ENCODE results near the gene STRA6. TPM values are rescaled to one million over a fixed set of nuclear protein-coding genes. Genes with fewer than 3 reads are reported as not detected.
A peak's percentile ranks its signal among the peaks of the same experiment; 100 is the strongest.

Gene STRA6
- total and polyA plus RNA-seq, 8 donors: 0.38 to 10.7 (median 6.5) TPM

DNA sequence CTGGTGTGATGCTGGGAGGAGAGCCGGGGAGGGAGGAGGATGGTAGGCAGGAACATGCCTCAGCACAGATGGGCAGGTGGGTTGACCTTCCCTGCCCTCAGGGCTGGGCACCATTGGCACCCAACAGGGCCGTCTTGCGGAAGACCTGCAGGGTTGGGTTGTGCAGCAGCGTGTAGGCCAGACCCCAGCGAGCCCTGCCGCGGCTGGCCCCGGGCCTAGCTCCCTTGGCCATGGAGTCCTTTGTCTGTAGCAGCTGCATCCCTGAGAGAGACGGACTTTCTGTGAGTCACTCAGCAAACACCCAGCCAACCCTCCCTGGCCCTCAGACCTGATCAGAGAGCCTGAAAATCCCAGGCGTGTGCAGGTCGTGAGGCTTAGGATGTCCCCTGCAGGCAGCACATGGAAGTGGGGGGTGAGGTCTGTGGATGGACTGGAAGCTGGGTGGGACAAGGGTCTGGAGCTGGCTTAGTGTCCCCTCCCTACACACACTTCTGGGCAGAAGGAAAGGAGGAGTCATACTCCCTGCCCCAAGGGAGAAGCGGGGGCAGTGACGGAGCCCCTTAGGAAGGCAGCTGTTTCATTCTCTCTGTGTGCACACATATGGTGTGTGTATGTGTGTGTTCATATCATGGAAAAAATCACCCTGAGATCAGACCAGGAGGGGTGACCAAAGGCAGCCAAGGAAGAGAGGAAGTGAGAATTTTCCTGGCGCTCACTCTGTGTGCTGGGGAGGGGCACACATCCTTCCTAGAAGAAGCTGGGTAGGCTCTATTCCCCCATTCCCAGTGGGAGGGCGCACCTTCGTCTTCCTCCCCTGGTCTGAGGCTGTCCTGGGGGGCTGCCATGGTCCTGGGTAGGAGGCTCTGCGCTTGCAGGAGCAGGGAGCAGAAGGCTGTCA is 22.4 kb downstream of the STRA6 start:
- TF ChIP-seq, protein P1, sequence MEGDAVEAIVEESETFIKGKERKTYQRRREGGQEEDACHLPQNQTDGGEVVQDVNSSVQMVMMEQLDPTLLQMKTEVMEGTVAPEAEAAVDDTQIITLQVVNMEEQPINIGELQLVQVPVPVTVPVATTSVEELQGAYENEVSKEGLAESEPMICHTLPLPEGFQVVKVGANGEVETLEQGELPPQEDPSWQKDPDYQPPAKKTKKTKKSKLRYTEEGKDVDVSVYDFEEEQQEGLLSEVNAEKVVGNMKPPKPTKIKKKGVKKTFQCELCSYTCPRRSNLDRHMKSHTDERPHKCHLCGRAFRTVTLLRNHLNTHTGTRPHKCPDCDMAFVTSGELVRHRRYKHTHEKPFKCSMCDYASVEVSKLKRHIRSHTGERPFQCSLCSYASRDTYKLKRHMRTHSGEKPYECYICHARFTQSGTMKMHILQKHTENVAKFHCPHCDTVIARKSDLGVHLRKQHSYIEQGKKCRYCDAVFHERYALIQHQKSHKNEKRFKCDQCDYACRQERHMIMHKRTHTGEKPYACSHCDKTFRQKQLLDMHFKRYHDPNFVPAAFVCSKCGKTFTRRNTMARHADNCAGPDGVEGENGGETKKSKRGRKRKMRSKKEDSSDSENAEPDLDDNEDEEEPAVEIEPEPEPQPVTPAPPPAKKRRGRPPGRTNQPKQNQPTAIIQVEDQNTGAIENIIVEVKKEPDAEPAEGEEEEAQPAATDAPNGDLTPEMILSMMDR (IDR thresholded peaks at IDR 0.05): no peak
- ATAC-seq: peak; percentile 20
- peak in 3 of 4 donors; percentile 27 to 67 (median 34) for DNase-seq

DNA sequence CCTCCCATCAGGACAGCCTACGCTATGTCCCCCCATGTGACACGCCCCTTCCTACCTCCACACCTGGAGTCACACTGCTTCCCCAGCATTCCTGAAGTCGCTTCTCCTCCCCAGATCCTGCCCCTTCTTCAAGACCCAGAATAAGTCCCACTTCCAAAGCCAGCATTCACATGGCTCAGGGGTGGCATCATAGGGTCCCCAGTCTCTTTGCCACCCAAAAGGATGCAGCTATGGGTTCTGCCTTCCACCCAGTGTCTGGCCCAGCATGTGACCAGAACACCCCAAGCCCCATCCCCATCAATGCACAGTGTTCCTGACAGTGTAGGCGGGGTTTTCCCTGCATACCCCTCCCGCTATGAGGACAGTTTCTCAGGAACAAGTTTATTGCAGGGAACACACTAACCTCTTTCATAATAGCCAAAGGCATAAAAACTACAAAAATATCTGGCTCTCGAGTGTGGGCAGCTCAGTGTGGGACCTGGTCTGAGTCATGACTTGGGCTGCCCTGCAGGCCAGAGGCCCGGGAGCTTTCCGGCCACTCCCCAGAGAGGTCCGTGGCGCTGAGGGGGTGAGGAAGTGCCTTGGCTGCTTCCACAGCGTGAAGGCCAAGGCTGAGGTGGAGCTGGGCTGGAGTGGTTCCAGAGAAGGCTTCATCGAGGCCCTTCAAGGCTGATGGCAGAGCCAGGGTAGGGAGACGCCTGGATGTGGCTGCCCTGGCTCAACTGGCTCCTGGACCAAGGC is 23.3 kb downstream of the STRA6 start:
- intact Hi-C loops (cut with DNase I): no loop called here
- H3K36me3 ChIP-seq: no peaks in the 10 kb centered on the region
- no peaks in the 10 kb centered on the region for H3K27me3 ChIP-seq
- H3K4me3 ChIP-seq: no peak overlapping the region
- peaks cover 4 to 8% of the 10 kb centered on the region in 2 donors for H3K4me1 ChIP-seq
- ATAC-seq: peak; percentile 78
- H3K9me3 ChIP-seq: no peaks in the 10 kb centered on the region
- TF ChIP-seq, protein P1 (IDR thresholded peaks at IDR 0.05): no peak
- peak in 2 of 4 donors; percentile 34 to 62 for DNase-seq
- H3K27ac ChIP-seq: peak overlapping the region; percentile 44 to 55

More for the DNA sequence above, 22.4 kb downstream of the STRA6 start:
- H3K4me1 ChIP-seq: peaks cover 4 to 8% of the 10 kb centered on the region in 2 donors
- intact Hi-C loops (cut with DNase I): no loop called here
- H3K9me3 ChIP-seq: no peaks in the 10 kb centered on the region
- no peaks in the 10 kb centered on the region for H3K27me3 ChIP-seq
- no peaks in the 10 kb centered on the region for H3K36me3 ChIP-seq
- no peak overlapping the region for H3K4me3 ChIP-seq
- H3K27ac ChIP-seq: peak overlapping the region; percentile 44 to 55

DNA sequence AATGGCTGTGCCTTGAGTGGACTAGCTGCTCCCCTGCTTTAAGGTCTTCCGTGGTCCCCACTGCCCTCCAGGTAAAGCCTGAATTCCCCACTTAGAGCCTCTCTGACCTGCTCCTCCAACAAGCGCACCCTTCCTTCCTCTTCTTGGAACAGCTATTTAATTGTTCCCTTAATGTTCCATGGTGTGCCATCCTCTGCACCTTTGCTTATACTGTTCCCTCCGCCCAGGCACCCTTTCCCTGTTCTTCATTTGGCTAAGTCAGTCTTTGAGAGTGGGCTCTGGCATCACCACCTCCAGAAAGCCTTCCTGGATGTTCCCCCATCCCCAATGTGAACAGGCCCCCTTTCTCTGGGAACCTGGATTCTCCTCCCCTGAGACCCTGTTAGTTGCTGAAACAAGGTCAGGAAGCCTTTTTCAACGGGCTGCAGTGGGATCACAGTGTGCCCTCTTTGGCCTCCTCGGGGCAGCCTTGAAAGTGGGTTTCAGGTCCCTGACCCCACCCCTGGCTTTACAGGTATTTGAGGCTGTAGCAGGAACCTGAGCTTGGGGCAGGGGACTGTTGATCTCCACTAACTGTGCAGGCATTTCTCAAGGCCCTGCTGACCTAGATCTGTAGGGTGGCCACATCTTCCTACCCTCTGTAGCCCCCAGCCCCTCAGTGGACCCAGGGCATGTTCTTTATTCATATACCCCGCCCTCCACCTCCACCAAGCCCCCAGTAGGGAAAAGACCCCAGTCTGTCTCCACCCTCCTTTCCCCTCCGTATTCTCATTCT is 24.1 kb downstream of the STRA6 start:
- DNase-seq (peak in 1 of 4 donors; percentile 17), ATAC-seq (no peak)
- H3K9me3 ChIP-seq: no peaks in the 10 kb centered on the region
- no peak overlapping the region for H3K4me3 ChIP-seq
- intact Hi-C loops (cut with DNase I): no loop called here
- peaks cover 7 to 8% of the 10 kb centered on the region in 2 donors for H3K4me1 ChIP-seq
- no peaks in the 10 kb centered on the region for H3K27me3 ChIP-seq
- H3K36me3 ChIP-seq: no peaks in the 10 kb centered on the region
- peak overlapping the region in 1 of 2 donors; percentile 55 for H3K27ac ChIP-seq
- TF ChIP-seq, protein P1 (IDR thresholded peaks at IDR 0.05): no peak

DNA sequence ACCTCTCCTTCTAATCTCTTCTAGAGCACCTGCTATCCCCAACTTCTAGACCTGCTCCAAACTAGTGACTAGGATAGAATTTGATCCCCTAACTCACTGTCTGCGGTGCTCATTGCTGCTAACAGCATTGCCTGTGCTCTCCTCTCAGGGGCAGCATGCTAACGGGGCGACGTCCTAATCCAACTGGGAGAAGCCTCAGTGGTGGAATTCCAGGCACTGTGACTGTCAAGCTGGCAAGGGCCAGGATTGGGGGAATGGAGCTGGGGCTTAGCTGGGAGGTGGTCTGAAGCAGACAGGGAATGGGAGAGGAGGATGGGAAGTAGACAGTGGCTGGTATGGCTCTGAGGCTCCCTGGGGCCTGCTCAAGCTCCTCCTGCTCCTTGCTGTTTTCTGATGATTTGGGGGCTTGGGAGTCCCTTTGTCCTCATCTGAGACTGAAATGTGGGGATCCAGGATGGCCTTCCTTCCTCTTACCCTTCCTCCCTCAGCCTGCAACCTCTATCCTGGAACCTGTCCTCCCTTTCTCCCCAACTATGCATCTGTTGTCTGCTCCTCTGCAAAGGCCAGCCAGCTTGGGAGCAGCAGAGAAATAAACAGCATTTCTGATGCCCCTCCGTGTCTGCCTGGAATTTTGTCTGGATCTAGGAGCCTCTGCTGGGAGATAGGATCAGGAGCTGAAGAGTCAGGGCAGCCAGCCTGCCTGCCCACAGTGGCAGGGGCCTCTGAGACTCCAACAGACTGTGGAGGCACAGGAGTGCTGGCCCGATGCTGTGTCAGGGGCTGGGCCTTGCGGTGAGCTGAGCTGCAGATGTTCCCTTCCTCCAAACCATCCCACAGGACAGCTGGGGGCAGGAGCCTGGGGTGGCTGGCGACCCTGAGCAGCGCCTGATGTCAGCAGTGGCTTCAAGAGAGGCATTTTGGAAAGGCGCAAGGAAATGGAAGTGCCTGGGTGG is 26.0 kb downstream of the STRA6 start:
- Histone ChIP-seq H3K36me3 (no peaks in the 10 kb centered on the region), H3K27me3 (no peaks in the 10 kb centered on the region), H3K4me3 (no peak overlapping the region), H3K27ac (no peak overlapping the region), H3K9me3 (no peaks in the 10 kb centered on the region), H3K4me1 (peaks cover 8 to 12% of the 10 kb centered on the region in 2 donors)
- ATAC-seq: no peak
- intact Hi-C loops (cut with DNase I): no loop called here
- DNase-seq: peak in 1 of 4 donors; percentile 25
- TF ChIP-seq, protein P1 (IDR thresholded peaks at IDR 0.05): no peak

Data from left lung (tissue), 10 donors.